K562 (cell line): Measurements from ENCODE around the gene DPH2. TPM values are rescaled to one million over a fixed set of nuclear protein-coding genes. Genes with fewer than 3 reads are reported as not detected.
A peak's percentile ranks its signal among the peaks of the same experiment; 100 is the strongest.

Source experiments
- ELF2 ChIP-seq: fragments of 250-450 bp; sonication (Bioruptor Pico); IDR thresholded peaks from 2 replicates; pipeline ENCODE4 v1.5.0; 2021; ENCODE audit warnings: mild to moderate bottlenecking
- FOXA1 ChIP-seq: fragments of 450-650 bp; IDR thresholded peaks from 2 replicates; pipeline ENCODE4 v1.6.1; 2016; ENCODE audit warnings: mild to moderate bottlenecking, borderline replicate concordance
- HMGN3 ChIP-seq: IDR thresholded peaks from 2 replicates; pipeline ENCODE4 v1.6.1; 2011; ENCODE audit warnings: borderline replicate concordance, low read depth, mild to moderate bottlenecking, mixed read lengths, low read length; ENCODE audit not compliant: insufficient read length; ENCODE audit errors: extremely low read depth
- NR2F6 ChIP-seq: fragments of 450-650 bp; formaldehyde crosslinking; IDR thresholded peaks from 2 replicates; pipeline ENCODE4 v1.4.0; 2020; ENCODE audit warnings: mild to moderate bottlenecking
- NR4A1 ChIP-seq, 2 experiments: fragments of 250-450 bp in 1 of 2; fragments of 450-650 bp in 1 of 2; sonication (Bioruptor Pico) in 1 of 2; IDR thresholded peaks; 2 replicates each; pipeline versions ENCODE4 v1.4.0 to v1.6.1; 2016 to 2020; ENCODE audit warnings: mild to moderate bottlenecking in 2 of 2, missing compliant biosample characterization in 1 of 2, missing genetic modification characterization in 1 of 2, moderate library complexity in 1 of 2
- U2AF2 ChIP-seq: fragments of 200-400 bp; formaldehyde crosslinking; optimal IDR thresholded peaks from 2 replicates; pipeline ENCODE3; 2017; ENCODE audit warnings: low read depth, mild to moderate bottlenecking, low read length
- ZC3H4 ChIP-seq: sonication (generic); formaldehyde crosslinking; IDR thresholded peaks from 2 replicates; pipeline ENCODE4 v1.9.0; 2021; ENCODE audit warnings: missing genetic modification reagents, borderline replicate concordance
- ZKSCAN3 ChIP-seq: fragments of 250-450 bp; sonication (Bioruptor Pico); IDR thresholded peaks from 2 replicates; pipeline ENCODE4 v1.4.0; 2020
- ZNF134 ChIP-seq: fragments of 250-450 bp; sonication (Bioruptor Pico); conservative IDR thresholded peaks from 2 replicates; pipeline ENCODE4 v1.4.0; 2020
- ZNF583 ChIP-seq: fragments of 250-450 bp; sonication (Bioruptor Pico); IDR thresholded peaks from 2 replicates; pipeline ENCODE4 v1.4.0; 2020
- ZNF644 ChIP-seq: fragments of 200-800 bp; sonication (Bioruptor generic); IDR thresholded peaks from 2 replicates; pipeline ENCODE4 v1.6.1; 2016; ENCODE audit warnings: low read depth, missing genetic modification characterization, missing compliant biosample characterization
- ZNF717 ChIP-seq: fragments of 250-450 bp; sonication (Bioruptor Pico); IDR thresholded peaks from 2 replicates; pipeline ENCODE4 v1.5.0; 2021
- ZNF75A ChIP-seq: fragments of 450-650 bp; formaldehyde crosslinking; IDR thresholded peaks from 2 replicates; pipeline ENCODE4 v1.4.0; 2020; ENCODE audit warnings: mild to moderate bottlenecking
- polyA plus RNA-seq, 8 experiments: library from polyadenylated mRNA; depleted of rRNA in 4 of 8; stranded (reverse) in 5 of 8; unstranded in 3 of 8; fragments of >200 nt; fragmentation: Nextera tagmentation in 2 of 8; fragmentation: Illumina TruSeq in 1 of 8; extraction: Ambion mirVana in 2 of 8; extraction: Trizol in 1 of 8; gene quantifications; 2 replicates each; pipeline versions ENCODE4 v1.2.1 to v1.2.3, GENCODE V29; 2011 to 2014; ENCODE audit warnings: inconsistent platforms in 1 of 8, missing spikeins in 1 of 8
- total RNA-seq, 7 experiments: library from RNA; depleted of rRNA in 6 of 7; stranded (reverse); fragments of >200 nt in 6 of 7; fragmentation: Illumina TruSeq in 2 of 7; extraction: Trizol in 2 of 7; gene quantifications; 2 replicates each; pipeline versions ENCODE4 v1.2.1 to v1.2.3, GENCODE V29; 2011 to 2021; ENCODE audit warnings: low replicate concordance in 1 of 7
- TF ChIP-seq, protein P1 (sequence below), 2 experiments: fragments of 450-650 bp in 1 of 2; IDR thresholded peaks; 2 replicates each; pipeline ENCODE4 v1.6.1; 2011 to 2017; ENCODE audit warnings: low read depth in 2 of 2, antibody characterized with exemption in 1 of 2, borderline replicate concordance in 1 of 2, low read length in 1 of 2, mild to moderate bottlenecking in 1 of 2, mixed read lengths in 1 of 2; ENCODE audit not compliant: control insufficient read depth in 1 of 2
- TF ChIP-seq, protein P2 (sequence below): sonication (generic); formaldehyde crosslinking; IDR thresholded peaks from 2 replicates; pipeline ENCODE4 v1.8.1; 2023; ENCODE audit warnings: mild to moderate bottlenecking, missing genetic modification reagents
- TF ChIP-seq, protein P3 (sequence below): sonication (generic); formaldehyde crosslinking; IDR thresholded peaks from 2 replicates; pipeline ENCODE4 v1.8.1; 2023; ENCODE audit warnings: missing genetic modification reagents, mild to moderate bottlenecking, borderline replicate concordance

Gene DPH2
- total and polyA plus RNA-seq, 9 of the 15 experiments (the other 6 are each of a cell fraction or from before 2014, with no cell fraction given), result 17.9 to 94.1 (median 68.1) TPM

DNA sequence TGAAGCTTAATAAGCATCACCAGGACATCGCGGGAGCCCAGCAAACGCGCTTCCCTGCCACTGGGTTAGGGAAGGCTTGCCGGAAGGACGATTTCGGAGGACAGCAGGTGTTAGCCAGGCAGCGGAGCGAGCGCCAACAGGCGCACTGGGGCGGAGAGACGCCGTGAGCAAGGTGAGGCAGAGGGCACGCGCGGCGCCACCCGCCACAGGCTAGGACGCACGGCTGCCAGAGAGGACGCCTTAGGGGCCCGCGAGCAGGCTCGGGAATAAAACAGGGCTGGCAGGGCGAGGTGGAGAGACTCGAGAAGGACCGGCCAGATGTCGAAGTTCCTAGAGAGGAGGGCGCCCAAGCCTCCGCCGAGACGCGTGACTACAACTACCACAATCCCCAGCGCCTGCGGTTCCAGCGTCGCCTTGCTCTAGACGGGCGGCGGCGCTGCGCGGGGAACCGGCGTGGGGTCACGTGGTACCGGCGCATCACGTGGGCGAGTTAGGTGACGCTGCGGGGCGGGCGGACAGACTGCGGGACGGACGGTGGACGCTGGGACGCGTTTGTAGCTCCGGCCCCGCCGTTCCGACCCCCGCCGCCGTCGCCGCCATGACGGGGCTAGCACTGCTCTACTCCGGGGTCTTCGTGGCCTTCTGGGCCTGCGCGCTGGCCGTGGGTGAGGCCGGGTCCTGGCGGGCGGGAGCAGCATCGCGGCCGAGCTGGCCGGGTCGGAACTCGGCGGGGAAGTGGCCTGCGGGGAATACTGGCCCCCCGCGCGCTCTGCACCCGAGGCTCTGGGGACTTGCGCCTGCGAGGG lies 4.8 kb downstream of the DPH2 start, which contains the start of gene ATP6V0B (continued):
- TF ChIP-seq, protein P1, sequence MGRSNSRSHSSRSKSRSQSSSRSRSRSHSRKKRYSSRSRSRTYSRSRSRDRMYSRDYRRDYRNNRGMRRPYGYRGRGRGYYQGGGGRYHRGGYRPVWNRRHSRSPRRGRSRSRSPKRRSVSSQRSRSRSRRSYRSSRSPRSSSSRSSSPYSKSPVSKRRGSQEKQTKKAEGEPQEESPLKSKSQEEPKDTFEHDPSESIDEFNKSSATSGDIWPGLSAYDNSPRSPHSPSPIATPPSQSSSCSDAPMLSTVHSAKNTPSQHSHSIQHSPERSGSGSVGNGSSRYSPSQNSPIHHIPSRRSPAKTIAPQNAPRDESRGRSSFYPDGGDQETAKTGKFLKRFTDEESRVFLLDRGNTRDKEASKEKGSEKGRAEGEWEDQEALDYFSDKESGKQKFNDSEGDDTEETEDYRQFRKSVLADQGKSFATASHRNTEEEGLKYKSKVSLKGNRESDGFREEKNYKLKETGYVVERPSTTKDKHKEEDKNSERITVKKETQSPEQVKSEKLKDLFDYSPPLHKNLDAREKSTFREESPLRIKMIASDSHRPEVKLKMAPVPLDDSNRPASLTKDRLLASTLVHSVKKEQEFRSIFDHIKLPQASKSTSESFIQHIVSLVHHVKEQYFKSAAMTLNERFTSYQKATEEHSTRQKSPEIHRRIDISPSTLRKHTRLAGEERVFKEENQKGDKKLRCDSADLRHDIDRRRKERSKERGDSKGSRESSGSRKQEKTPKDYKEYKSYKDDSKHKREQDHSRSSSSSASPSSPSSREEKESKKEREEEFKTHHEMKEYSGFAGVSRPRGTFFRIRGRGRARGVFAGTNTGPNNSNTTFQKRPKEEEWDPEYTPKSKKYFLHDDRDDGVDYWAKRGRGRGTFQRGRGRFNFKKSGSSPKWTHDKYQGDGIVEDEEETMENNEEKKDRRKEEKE (IDR thresholded peaks at IDR 0.05; ENCODE audit: borderline replicate concordance in 1 of 2, control insufficient read depth in 1 of 2, low read depth in 2 of 2, low read length in 1 of 2), result no peak
- TF ChIP-seq, protein P2, sequence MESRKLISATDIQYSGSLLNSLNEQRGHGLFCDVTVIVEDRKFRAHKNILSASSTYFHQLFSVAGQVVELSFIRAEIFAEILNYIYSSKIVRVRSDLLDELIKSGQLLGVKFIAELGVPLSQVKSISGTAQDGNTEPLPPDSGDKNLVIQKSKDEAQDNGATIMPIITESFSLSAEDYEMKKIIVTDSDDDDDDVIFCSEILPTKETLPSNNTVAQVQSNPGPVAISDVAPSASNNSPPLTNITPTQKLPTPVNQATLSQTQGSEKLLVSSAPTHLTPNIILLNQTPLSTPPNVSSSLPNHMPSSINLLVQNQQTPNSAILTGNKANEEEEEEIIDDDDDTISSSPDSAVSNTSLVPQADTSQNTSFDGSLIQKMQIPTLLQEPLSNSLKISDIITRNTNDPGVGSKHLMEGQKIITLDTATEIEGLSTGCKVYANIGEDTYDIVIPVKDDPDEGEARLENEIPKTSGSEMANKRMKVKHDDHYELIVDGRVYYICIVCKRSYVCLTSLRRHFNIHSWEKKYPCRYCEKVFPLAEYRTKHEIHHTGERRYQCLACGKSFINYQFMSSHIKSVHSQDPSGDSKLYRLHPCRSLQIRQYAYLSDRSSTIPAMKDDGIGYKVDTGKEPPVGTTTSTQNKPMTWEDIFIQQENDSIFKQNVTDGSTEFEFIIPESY (CRISPR knock-in tag), result peak; percentile 57; the same call in 1 of the 2 replicates
- TF ChIP-seq ZNF644, result peak; percentile 61; the same call in 1 of the 2 replicates
- TF ChIP-seq ZNF717 (CRISPR knock-in tag), result no peak
- no peak for TF ChIP-seq ZKSCAN3 (CRISPR knock-in tag)
- no peak; the same call in 1 of the 2 replicates for TF ChIP-seq ZNF583 (CRISPR knock-in tag)
- no peak for TF ChIP-seq U2AF2
- TF ChIP-seq ZNF134 (CRISPR knock-in tag), result 0 out of 2 replicates have a peak, but pooled peaks have one; percentile 11
- TF ChIP-seq HMGN3, result no peak
- TF ChIP-seq NR4A1 (CRISPR knock-in tag; IDR thresholded peaks at IDR 0.05), result 0 out of 2 replicates have a peak, but pooled peaks have one; percentile 43
- no peak for TF ChIP-seq NR4A1 (tag; IDR thresholded peaks at IDR 0.05)
- no peak for TF ChIP-seq ZC3H4
- no peak; the same call in 1 of the 2 replicates for TF ChIP-seq ELF2 (CRISPR knock-in tag)
- TF ChIP-seq FOXA1, result no peak
- TF ChIP-seq, protein P3, sequence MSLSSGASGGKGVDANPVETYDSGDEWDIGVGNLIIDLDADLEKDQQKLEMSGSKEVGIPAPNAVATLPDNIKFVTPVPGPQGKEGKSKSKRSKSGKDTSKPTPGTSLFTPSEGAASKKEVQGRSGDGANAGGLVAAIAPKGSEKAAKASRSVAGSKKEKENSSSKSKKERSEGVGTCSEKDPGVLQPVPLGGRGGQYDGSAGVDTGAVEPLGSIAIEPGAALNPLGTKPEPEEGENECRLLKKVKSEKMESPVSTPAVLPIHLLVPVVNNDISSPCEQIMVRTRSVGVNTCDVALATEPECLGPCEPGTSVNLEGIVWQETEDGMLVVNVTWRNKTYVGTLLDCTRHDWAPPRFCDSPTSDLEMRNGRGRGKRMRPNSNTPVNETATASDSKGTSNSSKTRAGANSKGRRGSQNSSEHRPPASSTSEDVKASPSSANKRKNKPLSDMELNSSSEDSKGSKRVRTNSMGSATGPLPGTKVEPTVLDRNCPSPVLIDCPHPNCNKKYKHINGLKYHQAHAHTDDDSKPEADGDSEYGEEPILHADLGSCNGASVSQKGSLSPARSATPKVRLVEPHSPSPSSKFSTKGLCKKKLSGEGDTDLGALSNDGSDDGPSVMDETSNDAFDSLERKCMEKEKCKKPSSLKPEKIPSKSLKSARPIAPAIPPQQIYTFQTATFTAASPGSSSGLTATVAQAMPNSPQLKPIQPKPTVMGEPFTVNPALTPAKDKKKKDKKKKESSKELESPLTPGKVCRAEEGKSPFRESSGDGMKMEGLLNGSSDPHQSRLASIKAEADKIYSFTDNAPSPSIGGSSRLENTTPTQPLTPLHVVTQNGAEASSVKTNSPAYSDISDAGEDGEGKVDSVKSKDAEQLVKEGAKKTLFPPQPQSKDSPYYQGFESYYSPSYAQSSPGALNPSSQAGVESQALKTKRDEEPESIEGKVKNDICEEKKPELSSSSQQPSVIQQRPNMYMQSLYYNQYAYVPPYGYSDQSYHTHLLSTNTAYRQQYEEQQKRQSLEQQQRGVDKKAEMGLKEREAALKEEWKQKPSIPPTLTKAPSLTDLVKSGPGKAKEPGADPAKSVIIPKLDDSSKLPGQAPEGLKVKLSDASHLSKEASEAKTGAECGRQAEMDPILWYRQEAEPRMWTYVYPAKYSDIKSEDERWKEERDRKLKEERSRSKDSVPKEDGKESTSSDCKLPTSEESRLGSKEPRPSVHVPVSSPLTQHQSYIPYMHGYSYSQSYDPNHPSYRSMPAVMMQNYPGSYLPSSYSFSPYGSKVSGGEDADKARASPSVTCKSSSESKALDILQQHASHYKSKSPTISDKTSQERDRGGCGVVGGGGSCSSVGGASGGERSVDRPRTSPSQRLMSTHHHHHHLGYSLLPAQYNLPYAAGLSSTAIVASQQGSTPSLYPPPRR (CRISPR knock-in tag), result peak; percentile 64; the same call in 1 of the 2 replicates
- 0 out of 2 replicates have a peak, but pooled peaks have one; percentile 45 for TF ChIP-seq NR2F6
- TF ChIP-seq ZNF75A, result no peak
